ENCODE data around the gene RAB20.

DNA sequence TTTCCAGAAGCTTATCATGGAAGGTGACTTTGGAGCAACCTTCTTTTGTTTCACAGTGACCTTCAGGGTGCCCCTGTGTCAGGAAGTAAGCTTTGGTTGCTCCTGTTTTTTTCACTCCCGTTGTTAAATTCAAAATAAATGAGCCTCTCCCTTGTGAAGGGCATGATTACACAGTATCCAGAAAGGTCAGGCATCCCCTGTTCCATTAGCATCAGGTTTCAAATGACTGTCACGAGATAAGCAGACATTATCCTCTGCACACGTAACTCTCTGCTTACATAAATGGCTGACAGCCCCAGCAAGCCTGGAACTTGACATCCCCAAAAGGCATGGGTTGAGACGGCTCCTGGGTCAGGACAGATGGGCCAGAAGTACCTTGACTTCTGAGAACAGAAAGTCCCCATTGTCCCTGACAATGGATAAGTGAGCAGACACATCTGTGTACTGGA, 52.0 kb downstream of the RAB20 start:
- TF ChIP-seq POLR2A (IDR thresholded peaks at IDR 0.05; ENCODE audit: borderline replicate concordance, extremely low read depth, insufficient read depth, insufficient read length) = no peak
- TF ChIP-seq, protein P1, sequence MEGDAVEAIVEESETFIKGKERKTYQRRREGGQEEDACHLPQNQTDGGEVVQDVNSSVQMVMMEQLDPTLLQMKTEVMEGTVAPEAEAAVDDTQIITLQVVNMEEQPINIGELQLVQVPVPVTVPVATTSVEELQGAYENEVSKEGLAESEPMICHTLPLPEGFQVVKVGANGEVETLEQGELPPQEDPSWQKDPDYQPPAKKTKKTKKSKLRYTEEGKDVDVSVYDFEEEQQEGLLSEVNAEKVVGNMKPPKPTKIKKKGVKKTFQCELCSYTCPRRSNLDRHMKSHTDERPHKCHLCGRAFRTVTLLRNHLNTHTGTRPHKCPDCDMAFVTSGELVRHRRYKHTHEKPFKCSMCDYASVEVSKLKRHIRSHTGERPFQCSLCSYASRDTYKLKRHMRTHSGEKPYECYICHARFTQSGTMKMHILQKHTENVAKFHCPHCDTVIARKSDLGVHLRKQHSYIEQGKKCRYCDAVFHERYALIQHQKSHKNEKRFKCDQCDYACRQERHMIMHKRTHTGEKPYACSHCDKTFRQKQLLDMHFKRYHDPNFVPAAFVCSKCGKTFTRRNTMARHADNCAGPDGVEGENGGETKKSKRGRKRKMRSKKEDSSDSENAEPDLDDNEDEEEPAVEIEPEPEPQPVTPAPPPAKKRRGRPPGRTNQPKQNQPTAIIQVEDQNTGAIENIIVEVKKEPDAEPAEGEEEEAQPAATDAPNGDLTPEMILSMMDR (IDR thresholded peaks at IDR 0.05 in 2 of 3, conservative IDR thresholded peaks at IDR 0.05 in 1 of 3; ENCODE audit: borderline replicate concordance in 1 of 3, insufficient read depth in 1 of 3, low read depth in 2 of 3, low read length in 2 of 3) = no peak

Measured in HCT116 (cell line).